WTC11 (cell line): ENCODE data around the gene ZNF20. TPM values are rescaled to one million over a fixed set of nuclear protein-coding genes. Genes with fewer than 3 reads are reported as not detected.
"Not testable (repeated sequence)": the region's sequence is repeated elsewhere in the genome, so short reads cannot be mapped to it uniquely, and the experiment has no call there.

ENCODE experiments used
- ATAC-seq: fragments of 200-7000 bp; cut with Tn5 transposase; 2 replicates; pipeline ENCODE4 v1.10.0; 2021; ENCODE audit warnings: mild to moderate bottlenecking, moderate library complexity
- CTCF ChIA-PET: fragments of 300-600 bp; sonication (Branson Sonifier 250); formaldehyde crosslinking; loops from one replicate; lab custom pipeline; 2021; ENCODE audit warnings: antibody characterized with exemption; lab: Charles Lee
- POLR2A ChIA-PET: fragments of 350-600 bp; sonication (Branson Sonifier 250); formaldehyde crosslinking; loops from one replicate; lab custom pipeline; 2021; ENCODE audit warnings: antibody characterized with exemption; lab: Charles Lee
- DNase-seq: peaks from one replicate; pipeline ENCODE4 v3.0.0; 2021; ENCODE audit warnings: low spot score
- H3K27ac Mint-ChIP-seq: 2 replicates; pipeline ENCODE4 v1.8.0; 2021; ENCODE audit warnings: mixed read lengths
- H3K27me3 Mint-ChIP-seq: 2 replicates; pipeline ENCODE4 v1.8.0; 2021; ENCODE audit warnings: low read depth, mild to moderate bottlenecking, moderate library complexity, mixed read lengths
- H3K36me3 Mint-ChIP-seq: 2 replicates; pipeline ENCODE4 v1.8.0; 2021; ENCODE audit warnings: mixed read lengths
- H3K4me1 Mint-ChIP-seq: 2 replicates; pipeline ENCODE4 v1.8.0; 2022; ENCODE audit warnings: mixed read lengths
- H3K4me3 Mint-ChIP-seq: 2 replicates; pipeline ENCODE4 v1.8.0; 2021; ENCODE audit warnings: mild to moderate bottlenecking, moderate library complexity, mixed read lengths
- H3K9me3 Mint-ChIP-seq: 2 replicates; pipeline ENCODE4 v1.8.0; 2021; ENCODE audit warnings: mixed read lengths
- CREB1 ChIP-seq: sonication (generic); formaldehyde crosslinking; IDR thresholded peaks from 2 replicates; pipeline ENCODE4 v1.8.0; 2023; ENCODE audit warnings: mild to moderate bottlenecking, missing genetic modification reagents
- E2F5 ChIP-seq: sonication (generic); formaldehyde crosslinking; IDR thresholded peaks from 2 replicates; pipeline ENCODE4 v1.8.1; 2022; ENCODE audit warnings: mild to moderate bottlenecking, moderate library complexity, missing genetic modification reagents
- ETV6 ChIP-seq: sonication (generic); formaldehyde crosslinking; IDR thresholded peaks from 2 replicates; pipeline ENCODE4 v1.8.1; 2022; ENCODE audit warnings: mild to moderate bottlenecking, missing genetic modification reagents
- GABPB1 ChIP-seq: sonication (generic); formaldehyde crosslinking; IDR thresholded peaks from 2 replicates; pipeline ENCODE4 v1.8.1; 2023; ENCODE audit warnings: mild to moderate bottlenecking, missing genetic modification reagents
- total RNA-seq: library from RNA; stranded (reverse); gene quantifications from 3 replicates; pipeline ENCODE4 v1.2.3, GENCODE V29; 2021
- TF ChIP-seq, protein P1 (sequence below): fragments of 250-450 bp; sonication (Bioruptor Pico); IDR thresholded peaks from 2 replicates; pipeline ENCODE4 v1.9.0; 2021; ENCODE audit warnings: moderate library complexity, mild to moderate bottlenecking, inconsistent platforms, borderline replicate concordance

The ZNF20 gene
- total RNA-seq, 1 experiment from 2014 or later = 7.8 TPM

DNA sequence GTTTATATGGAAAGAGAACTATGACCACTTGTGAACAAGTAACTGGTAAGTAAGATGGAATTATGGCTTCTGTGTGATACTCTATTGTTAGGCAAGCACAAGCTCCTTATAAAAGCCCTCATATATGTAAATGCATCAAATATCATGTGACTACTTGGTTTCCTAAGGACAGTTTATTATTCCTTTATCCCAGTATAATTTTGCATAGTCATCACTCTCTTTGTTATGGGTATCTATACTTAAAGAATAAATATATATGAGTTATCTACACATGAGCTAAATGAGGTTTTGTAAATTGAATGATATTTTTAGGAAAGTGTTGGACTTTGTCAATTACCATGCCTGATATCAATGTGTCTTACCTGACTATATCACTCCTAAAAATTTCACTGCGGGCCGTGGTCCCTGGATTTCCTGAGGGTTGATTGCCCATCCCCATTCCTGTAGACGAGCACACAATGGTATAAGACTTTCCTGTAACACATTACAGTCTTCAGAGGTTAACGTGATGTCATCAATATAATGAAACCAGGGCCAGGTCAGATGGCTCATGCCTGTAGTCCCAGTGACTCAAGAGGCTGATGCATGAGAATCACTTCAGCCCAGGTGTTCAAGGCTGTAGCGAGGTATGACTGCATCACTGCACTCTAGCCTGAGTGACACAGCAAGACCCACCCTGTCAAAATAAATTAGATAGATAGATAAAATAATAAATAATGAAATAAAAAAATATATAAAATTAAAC, 54.9 kb downstream of the ZNF20 start (continued):
- TF ChIP-seq, protein P1, sequence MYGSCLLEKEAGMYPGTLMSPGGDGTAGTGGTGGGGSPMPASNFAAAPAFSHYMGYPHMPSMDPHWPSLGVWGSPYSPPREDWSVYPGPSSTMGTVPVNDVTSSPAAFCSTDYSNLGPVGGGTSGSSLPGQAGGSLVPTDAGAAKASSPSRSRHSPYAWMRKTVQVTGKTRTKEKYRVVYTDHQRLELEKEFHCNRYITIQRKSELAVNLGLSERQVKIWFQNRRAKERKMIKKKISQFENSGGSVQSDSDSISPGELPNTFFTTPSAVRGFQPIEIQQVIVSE = no peak
- TF ChIP-seq ETV6 (CRISPR knock-in tag) (no peak), E2F5 (CRISPR knock-in tag) (no peak), CREB1 (CRISPR knock-in tag) (no peak)

DNA sequence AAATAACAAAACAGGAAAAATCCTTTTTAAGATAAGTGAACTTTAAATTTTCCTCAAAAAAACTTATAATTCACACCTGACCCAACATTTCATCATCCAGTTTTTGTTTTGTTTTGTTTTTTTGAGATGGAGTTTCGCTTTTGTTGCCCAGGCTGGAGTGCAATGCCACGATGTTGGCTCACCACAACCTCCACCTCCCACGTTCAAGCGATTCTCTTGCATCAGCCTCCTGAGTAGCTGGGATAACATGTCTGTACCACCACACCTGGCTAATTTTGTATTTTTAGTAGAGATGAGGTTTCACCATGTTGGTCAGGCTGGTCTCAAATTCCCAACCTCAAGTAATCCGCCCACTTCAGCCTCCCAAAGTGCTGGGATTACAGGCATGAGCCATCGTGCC, 56.8 kb downstream of the ZNF20 start:
- DNase-seq, H3K27ac Mint-ChIP-seq, H3K4me3 Mint-ChIP-seq, H3K4me1 Mint-ChIP-seq, ATAC-seq, H3K27me3 Mint-ChIP-seq, POLR2A ChIA-PET: not testable (repeated sequence)
- Mint-ChIP-seq H3K36me3 (peaks cover 38% of the 10 kb centered on the region), H3K9me3 (peaks cover 25% of the 10 kb centered on the region)
- CTCF ChIA-PET = interaction anchor here (0.8 kb wide), 1 partner anchor 8 kb away, joined by 5 read pairs; no protein-coding TSS in a partner anchor
- TF ChIP-seq GABPB1 (CRISPR knock-in tag) = 0 out of 2 replicates have a peak, but pooled peaks have one; percentile 54

Other genes with a start within 250 kb of the ZNF20 start
- 9.1 to 11.4 TPM (median 10.7 TPM) in 3 replicates for gene ZNF700, start 215.2 kb downstream of the ZNF20 start, total RNA-seq
- 2.4 to 3.1 TPM (median 2.9 TPM) in 3 replicates for gene ZNF763, start 175.3 kb downstream of the ZNF20 start, total RNA-seq
- 2.9 TPM in 3 replicates for gene ZNF433, start 104.7 kb downstream of the ZNF20 start, total RNA-seq
- 10.1 to 12.5 TPM (median 10.7 TPM) in 3 replicates for gene ZNF878, start 87.4 kb downstream of the ZNF20 start, total RNA-seq
- gene ZNF844, start 75.6 kb downstream of the ZNF20 start, total RNA-seq = 9.1 to 10.5 TPM (median 9.4 TPM) in 3 replicates
- gene ZNF625, start 16.4 kb upstream of the ZNF20 start, total RNA-seq = 23.9 to 26.0 TPM (median 24.5 TPM) in 3 replicates
- 6.2 to 6.7 TPM (median 6.7 TPM) in 3 replicates for gene ZNF136, start 22.7 kb upstream of the ZNF20 start, total RNA-seq
- gene ZNF44, start 154.5 kb upstream of the ZNF20 start, total RNA-seq = 4.8 to 7.6 TPM (median 6.4 TPM) in 3 replicates
- gene ZNF563, start 193.3 kb upstream of the ZNF20 start, total RNA-seq = 4.5 to 5.6 TPM (median 4.5 TPM) in 3 replicates
- gene ZNF442, start 225.3 kb upstream of the ZNF20 start, total RNA-seq = 1.9 to 4.0 TPM (median 2.4 TPM) in 3 replicates